Body of pancreas (tissue), 4 donors: Measurements from ENCODE around the gene C10orf90. TPM values are rescaled to one million over a fixed set of nuclear protein-coding genes. Genes with fewer than 3 reads are reported as not detected.

ENCODE experiments used
- ATAC-seq: fragments of 150-250 bp; one replicate; pipeline ENCODE4 v1.9.1; 2016
- DNase-seq, 4 donors: peaks; one replicate each; pipeline ENCODE4 v3.0.0-alpha.2; 2019
- H3K27ac ChIP-seq, 4 donors: fragments of 200-600 bp; sonication (generic); 1 replicate in 3 of 4; 2 replicates in 1 of 4; pipeline versions ENCODE4 v1.5.1 to v1.6.1; 2016 to 2019; ENCODE audit warnings: mild to moderate bottlenecking in 1 of 4, mixed read lengths in 1 of 4, moderate library complexity in 1 of 4
- H3K27me3 ChIP-seq, 2 donors: fragments of 200-600 bp; sonication (generic); one replicate each; pipeline ENCODE4 v1.6.0; 2016; ENCODE audit warnings: mild to moderate bottlenecking in 1 of 2
- H3K36me3 ChIP-seq, 2 donors: fragments of 200-600 bp; sonication (generic); replicated peaks in 1 of 2; 2 replicates each; pipeline ENCODE4 v1.5.1; 2016; ENCODE audit warnings: low read depth in 2 of 2; ENCODE audit not compliant: insufficient read depth in 1 of 2
- H3K4me1 ChIP-seq: fragments of 200-600 bp; sonication (generic); one replicate; pipeline ENCODE4 v1.6.0; 2016
- H3K4me3 ChIP-seq, 2 donors: fragments of 200-600 bp; sonication (generic); 1 replicate in 1 of 2; 2 replicates in 1 of 2; pipeline ENCODE4 v1.5.1; 2016 to 2019
- H3K9me3 ChIP-seq, 3 donors: fragments of 200-600 bp; sonication (generic); 1 replicate in 2 of 3; 2 replicates in 1 of 3; pipeline ENCODE4 v1.5.1; 2016
- CTCF ChIP-seq, 7 experiments: fragments of 450-650 bp in 4 of 7; fragments of 200-600 bp in 3 of 7; sonication (generic) in 3 of 7; IDR thresholded peaks; one replicate each; pipeline ENCODE4 v1.5.1; 2016 to 2019; ENCODE audit warnings: antibody characterized with exemption in 7 of 7
- POLR2A ChIP-seq, 3 donors: fragments of 450-650 bp; IDR thresholded peaks; one replicate each; pipeline ENCODE4 v1.6.1; 2016; ENCODE audit warnings: antibody characterized with exemption in 3 of 3, mild to moderate bottlenecking in 2 of 3
- WGBS, 2 donors: methylation state at CpG; one replicate each; pipeline ENCODE4 v1.1.5; 2017; 5-methylcytosine and 5-hydroxymethylcytosine counted together
- intact Hi-C: fragments of 100-400 bp; cut with DNase I; formaldehyde crosslinking; loops from one replicate; pipeline ENCODE4 v1.15.1; 2023
- total RNA-seq, 2 donors: library from RNA; depleted of rRNA; stranded (reverse); fragments of >200 nt; gene quantifications; one replicate each; pipeline ENCODE4 v1.1.0, GENCODE V29; 2016

C10orf90 gene
- total RNA-seq, 2 donors from 2014 or later = not detected

- Histone ChIP-seq H3K4me3 (no peak overlapping the region), H3K27me3 (no peaks in the 10 kb centered on the region), H3K36me3 (no peaks in the 10 kb centered on the region), H3K9me3 (no peaks in the 10 kb centered on the region), H3K4me1 (no peaks in the 10 kb centered on the region), H3K27ac (no peak overlapping the region)
- DNase-seq (no peak), ATAC-seq (no peak)
- TF ChIP-seq POLR2A (IDR thresholded peaks at IDR 0.05) (no peak), CTCF (IDR thresholded peaks at IDR 0.05) (no peak)
- WGBS, 2 donors = 65 to 66% methylated on average over 2 to 3 of the region's 3 CpGs
- intact Hi-C loops = no loop called here
Measured at GRCh38 chr10:126705951-126706565, 35.6 kb upstream of the C10orf90 start.

GRCh38 chr10:126705131-126705530, 34.6 kb upstream of the C10orf90 start:
- intact Hi-C loops = no loop called here
- H3K9me3 ChIP-seq = no peaks in the 10 kb centered on the region
- H3K27ac ChIP-seq = no peak overlapping the region
- no peaks in the 10 kb centered on the region for H3K4me1 ChIP-seq
- H3K27me3 ChIP-seq = no peaks in the 10 kb centered on the region
- no peak for ATAC-seq
- 55 to 76% methylated on average over 5 of the region's 5 CpGs for WGBS, 2 donors
- TF ChIP-seq CTCF (IDR thresholded peaks at IDR 0.05) (no peak), POLR2A (IDR thresholded peaks at IDR 0.05) (no peak)
- no peak overlapping the region for H3K4me3 ChIP-seq
- no peak for DNase-seq
- H3K36me3 ChIP-seq = no peaks in the 10 kb centered on the region

- H3K4me1 ChIP-seq = no peaks in the 10 kb centered on the region
- H3K36me3 ChIP-seq = no peaks in the 10 kb centered on the region
- no peak overlapping the region for H3K27ac ChIP-seq
- DNase-seq = no peak
- no peak for ATAC-seq
- H3K4me3 ChIP-seq = no peak overlapping the region
- intact Hi-C loops = no loop called here
- no peaks in the 10 kb centered on the region for H3K27me3 ChIP-seq
- 41 to 44% methylated on average over 6 to 7 of the region's 7 CpGs for WGBS, 2 donors
- H3K9me3 ChIP-seq = no peaks in the 10 kb centered on the region
- TF ChIP-seq CTCF (IDR thresholded peaks at IDR 0.05) = no peak
Measured at GRCh38 chr10:126704649-126705048, 34.2 kb upstream of the C10orf90 start.

- H3K36me3 ChIP-seq = no peaks in the 10 kb centered on the region
- 59 to 75% methylated on average over 3 of the region's 3 CpGs for WGBS, 2 donors
- no peaks in the 10 kb centered on the region for H3K4me1 ChIP-seq
- H3K4me3 ChIP-seq = no peak overlapping the region
- no peaks in the 10 kb centered on the region for H3K27me3 ChIP-seq
- DNase-seq (no peak), ATAC-seq (no peak)
- no peaks in the 10 kb centered on the region for H3K9me3 ChIP-seq
- TF ChIP-seq CTCF (IDR thresholded peaks at IDR 0.05) (no peak), POLR2A (IDR thresholded peaks at IDR 0.05) (no peak)
- intact Hi-C loops = no loop called here
- H3K27ac ChIP-seq = no peak overlapping the region
Measured at GRCh38 chr10:126702181-126702580, 31.7 kb upstream of the C10orf90 start.

- Histone ChIP-seq H3K4me3 (no peak overlapping the region), H3K36me3 (no peaks in the 10 kb centered on the region), H3K27ac (no peak overlapping the region), H3K9me3 (no peaks in the 10 kb centered on the region), H3K4me1 (no peaks in the 10 kb centered on the region), H3K27me3 (no peaks in the 10 kb centered on the region)
- 56 to 71% methylated on average over 2 of the region's 2 CpGs for WGBS, 2 donors
- no peak for DNase-seq
- intact Hi-C loops = no loop called here
- TF ChIP-seq POLR2A (IDR thresholded peaks at IDR 0.05) = no peak
- no peak for ATAC-seq
Measured at GRCh38 chr10:126701526-126701925, 31.0 kb upstream of the C10orf90 start.
